Stimulated activated CD8-positive, alpha-beta memory T cell treated with anti-CD3 and anti-CD28 coated beads, Interleukin-15, amount 100 ng/mL, for 4 hours (primary cell): ENCODE data around the gene BCAR3.
"Not testable (repeated sequence)": the region's sequence is repeated elsewhere in the genome, so short reads cannot be mapped to it uniquely, and the experiment has no call there.

Experiments
- DNase-seq, 2 donors: peaks; one replicate each; pipeline ENCODE4 v3.0.0-alpha.2; 2020; ENCODE audit warnings: low read depth in 2 of 2

BCAR3 gene

DNA sequence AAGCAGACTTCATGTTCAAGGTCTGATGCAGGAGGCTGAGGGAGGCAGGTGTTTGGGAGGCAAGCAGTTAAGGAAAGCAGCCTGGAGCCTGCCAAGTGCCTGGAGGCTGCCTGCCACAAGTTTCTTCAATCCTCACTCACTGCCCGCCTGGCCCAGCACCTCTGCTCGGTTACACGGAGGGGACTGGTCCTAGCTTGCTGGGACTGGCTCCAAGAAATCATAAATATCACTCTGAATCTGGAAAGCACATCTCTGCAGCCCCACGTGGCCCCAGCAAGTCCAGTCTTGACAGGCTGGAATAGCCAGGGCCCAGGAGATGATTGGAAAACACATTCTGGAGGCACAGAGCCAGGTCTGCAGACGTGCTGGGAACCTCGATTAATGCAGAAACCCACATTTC is 83.9 kb downstream of the BCAR3 start:
- DNase-seq: no peak

DNA sequence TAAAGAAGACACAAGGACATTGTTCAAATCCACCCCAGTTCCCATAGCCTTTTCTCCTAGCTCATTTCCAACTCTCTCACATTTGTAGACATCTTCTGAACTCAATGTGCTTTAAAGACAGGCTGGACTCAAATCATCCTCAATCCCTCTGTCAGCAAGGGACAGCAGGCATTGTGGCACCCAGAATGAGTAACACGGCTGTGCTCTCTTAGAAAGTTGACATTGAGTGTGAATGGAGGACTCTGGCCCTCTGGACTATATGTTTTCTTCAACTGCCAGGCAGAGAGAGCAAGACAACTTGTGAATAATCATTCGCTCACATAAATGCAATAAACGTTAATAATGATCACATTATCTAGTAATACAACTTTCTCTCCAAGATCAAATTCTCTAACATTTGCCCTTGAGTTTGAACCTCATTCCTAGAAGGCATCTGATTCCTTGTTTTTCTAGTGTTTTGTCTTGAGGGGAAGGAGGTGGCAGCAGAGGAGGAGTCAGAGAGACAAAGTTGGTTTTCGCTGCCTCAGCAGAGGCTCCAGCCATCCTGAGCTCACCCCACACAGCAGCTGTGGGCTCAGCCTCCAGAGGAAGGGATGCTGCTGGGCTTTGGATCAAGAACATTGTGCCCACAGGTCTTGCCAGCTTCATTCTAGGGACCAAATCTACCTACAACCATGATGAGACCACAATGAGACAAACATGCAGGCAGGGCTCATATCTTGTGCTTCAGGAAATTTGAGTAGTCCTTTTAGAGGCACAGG is 85.1 kb downstream of the BCAR3 start:
- no peak for DNase-seq

DNA sequence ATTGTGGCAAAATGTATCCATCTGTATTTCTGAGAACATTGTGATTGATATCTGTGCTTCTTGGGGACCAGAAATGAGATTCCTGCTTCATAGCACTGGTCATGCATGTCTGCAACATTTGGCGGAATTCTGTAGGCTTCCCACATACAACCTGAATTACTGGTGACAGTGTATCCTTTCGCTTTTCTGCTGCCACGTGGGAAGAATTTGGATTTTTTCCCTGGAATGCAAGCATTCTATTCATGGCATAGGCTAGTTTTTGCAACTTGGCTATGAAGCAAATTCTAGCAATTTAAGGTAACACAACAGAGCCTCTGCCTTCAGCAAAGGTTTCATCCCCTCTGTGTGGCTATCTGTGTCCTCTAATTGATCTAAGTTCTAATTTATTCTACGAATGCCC is 85.9 kb downstream of the BCAR3 start:
- no peak for DNase-seq

DNA sequence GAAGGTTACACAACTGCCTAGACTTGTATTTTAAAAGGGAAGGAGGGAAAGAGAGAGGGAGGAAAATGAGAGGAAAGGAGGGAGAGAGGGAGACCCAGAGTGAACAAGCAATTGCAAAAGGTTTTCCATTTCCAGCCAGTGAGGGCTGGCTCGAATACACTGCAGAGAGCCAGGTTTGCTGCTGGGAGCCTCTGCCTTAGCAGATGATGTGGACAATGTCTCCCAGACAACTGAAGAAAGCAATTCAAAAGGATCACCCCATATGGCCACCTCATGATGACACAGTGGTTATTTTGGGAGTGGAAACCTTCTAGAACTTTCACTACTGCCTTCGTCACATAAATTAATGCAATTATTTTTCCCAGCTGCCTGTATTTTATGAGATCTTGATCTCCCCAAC is 86.4 kb downstream of the BCAR3 start:
- no peak for DNase-seq

DNA sequence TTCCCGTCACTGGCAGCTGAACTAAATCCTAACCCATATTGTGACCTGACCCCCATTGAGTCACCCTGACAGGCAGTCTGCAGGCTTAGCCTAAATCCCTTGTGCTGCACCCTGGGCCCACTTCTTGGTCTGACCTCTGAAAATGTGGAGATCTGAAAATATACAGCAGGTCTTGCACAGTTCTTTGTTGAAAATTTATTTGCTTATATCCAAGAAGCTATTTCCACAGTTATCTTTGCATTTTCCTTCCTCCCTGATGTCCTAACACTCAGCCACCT is 87.1 kb downstream of the BCAR3 start:
- no peak for DNase-seq

DNA sequence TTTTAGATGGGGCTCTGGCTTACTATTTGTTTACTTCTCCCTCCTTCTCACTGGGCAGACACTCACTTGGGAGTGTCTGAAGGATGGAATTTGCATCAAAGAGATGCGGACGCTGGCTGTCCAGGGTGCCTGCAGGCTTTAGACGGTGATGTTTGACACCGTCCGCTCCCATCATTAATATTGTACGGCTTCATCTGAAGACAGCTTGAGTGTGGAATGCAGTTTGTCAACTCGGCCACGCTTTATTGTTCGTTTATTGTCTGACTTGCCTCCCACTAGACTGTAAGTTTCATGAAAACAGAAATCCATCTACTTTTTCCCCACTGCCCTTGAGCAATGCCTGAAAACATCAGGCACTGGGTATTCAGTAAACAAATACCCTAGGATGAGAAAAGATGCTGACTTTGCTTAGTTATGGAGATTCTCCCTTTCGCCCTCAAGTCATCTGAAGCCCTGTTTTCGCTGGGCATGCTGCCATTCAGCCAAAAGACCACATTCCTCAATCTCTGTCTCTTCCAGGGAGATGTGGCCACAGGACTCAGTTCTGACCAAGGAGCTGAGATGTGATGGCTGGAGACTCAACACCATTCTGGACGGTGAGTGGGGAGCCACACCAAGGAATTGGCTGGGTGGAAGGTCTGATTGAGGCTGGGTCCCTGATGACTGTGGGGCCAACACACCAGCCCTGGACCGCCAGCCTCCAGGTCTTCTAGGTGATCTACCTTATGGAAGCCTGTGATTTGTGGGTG is 87.6 kb downstream of the BCAR3 start:
- no peak for DNase-seq

DNA sequence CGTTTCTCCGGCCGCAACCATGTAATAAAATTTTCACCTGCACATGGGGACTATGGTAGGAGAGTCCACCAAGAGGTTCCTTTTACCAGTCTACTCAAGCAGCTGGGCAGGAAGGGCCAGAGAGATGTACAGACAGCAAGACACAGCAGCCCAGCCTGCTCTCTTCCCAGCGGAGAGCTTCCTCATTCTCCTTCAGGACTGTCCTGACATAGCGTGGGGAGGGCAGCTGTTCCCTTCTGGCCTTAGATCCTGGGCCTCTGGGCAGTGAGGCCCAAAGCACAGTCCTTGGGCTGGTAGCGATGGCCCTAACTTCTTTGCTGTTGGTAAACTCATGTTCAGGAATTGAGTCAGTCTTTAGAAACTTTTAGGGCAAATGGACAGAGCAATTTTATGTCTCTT is 89.1 kb downstream of the BCAR3 start:
- no peak for DNase-seq

DNA sequence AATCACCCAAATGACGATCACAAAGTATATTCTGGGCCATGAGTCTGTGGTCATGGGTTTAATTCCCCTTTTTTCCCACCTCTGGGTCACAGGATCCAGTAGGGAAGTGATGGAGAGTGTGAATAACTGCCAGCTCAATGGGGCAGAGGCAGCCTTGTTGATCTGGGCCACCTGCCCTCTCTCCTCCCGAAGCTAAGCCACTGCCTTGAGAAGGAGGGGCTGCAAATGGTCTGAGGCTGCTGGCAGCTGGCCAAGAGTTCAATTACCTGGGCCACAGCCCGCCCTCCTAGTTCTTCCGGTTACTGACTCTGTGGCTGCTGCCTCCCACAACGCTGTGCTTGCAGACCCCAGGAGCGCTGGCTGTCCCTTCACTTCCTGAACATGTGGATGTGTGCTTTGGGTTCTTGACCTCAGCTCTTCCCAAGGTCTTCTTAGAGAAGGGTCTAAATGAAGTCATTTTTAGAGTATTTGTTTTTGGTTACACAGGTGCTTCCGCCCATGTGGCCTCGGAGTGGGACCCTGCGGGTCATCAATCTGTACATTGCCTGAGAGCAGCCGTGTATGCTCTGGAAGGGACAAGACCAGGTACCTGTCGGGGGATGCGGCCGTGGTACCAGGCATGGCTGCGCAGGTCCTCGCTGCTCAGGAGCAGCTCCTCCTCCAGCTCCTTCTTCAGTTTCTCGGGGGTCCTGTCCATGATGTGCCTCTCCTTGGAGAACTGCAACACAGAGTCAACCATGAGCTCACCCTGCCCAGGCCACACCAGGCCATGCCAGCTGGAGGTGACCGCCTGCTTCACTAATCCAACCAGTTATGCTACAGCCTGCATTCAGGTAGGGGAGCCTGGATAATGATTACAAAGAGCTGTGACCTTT is 89.7 kb downstream of the BCAR3 start:
- no peak for DNase-seq

DNA sequence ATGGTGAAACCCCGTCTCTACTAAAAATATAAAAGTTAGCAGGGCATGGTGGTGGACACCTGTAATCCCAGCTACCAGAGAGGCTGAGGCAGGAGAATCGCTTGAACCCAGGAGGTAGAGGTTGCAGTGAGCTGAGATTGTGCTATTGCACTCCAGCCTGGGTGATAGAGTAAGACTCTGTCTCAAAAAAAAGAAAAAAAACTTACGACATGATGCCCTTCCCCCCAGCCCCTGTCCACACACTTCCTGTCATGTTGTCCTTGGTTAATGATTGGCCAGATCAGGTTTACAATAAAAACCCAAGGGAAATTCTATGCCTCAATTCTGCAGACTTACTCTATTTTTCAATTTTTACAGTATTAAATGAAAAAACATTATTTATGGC is 90.4 kb downstream of the BCAR3 start:
- not testable (repeated sequence) for DNase-seq

DNA sequence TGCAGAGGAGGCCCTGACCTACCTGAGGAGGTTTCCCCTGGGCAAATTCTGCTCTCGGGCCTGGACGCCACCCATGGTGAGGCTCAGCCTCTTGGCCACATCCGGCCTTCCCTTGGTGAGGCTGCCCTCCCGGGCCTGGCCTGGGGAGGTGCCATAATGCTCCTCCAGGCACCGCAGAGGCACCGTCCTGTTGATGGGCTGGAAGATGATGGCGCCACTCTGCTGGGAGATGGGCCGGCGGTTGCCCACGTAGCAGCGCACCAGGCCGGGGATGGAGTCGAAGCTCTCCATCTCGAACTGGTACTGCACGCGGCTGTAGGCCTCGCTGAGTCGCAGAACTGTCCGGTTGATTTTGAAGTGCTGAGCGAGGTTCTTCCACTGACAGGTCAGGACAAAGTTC is 92.7 kb downstream of the BCAR3 start:
- DNase-seq: no peak

DNA sequence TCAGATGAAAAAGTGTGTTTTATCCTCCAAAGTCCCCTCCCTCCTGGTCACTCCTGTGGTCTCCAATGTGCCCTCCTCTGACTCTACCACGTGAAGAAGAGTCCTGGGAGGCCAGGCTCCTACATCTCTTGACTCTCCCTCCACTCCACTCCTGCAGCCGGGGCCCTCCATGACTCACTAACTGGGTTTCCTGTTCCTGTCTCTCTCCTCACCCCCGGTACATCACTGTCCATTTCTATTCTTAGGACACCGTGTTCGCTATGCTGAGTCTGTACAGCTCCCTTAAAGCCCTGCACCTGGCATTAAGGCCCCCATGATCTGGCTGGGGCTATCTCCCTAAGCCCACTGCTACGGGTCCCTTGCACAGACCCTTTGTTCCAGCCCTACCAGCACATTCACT is 93.4 kb downstream of the BCAR3 start:
- no peak for DNase-seq

DNA sequence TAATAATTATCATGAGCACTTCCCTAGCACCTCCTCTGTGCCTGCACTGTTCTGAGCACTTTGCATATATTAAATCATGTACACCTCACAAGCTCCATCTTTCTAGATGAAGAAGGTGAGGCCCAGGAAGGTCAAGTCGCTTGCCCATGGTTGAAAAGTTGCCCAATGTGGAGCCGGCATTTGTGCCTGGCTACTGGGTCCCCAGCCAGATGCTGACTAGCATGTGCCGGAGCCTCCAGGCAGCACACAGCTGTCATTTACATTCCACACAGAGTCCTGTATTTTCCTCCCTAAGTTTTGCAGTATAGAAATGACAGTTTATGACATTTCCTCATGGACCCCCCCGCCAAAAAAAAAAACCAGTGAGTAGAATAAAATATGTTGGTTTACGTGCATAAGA is 94.3 kb downstream of the BCAR3 start:
- DNase-seq: no peak

DNA sequence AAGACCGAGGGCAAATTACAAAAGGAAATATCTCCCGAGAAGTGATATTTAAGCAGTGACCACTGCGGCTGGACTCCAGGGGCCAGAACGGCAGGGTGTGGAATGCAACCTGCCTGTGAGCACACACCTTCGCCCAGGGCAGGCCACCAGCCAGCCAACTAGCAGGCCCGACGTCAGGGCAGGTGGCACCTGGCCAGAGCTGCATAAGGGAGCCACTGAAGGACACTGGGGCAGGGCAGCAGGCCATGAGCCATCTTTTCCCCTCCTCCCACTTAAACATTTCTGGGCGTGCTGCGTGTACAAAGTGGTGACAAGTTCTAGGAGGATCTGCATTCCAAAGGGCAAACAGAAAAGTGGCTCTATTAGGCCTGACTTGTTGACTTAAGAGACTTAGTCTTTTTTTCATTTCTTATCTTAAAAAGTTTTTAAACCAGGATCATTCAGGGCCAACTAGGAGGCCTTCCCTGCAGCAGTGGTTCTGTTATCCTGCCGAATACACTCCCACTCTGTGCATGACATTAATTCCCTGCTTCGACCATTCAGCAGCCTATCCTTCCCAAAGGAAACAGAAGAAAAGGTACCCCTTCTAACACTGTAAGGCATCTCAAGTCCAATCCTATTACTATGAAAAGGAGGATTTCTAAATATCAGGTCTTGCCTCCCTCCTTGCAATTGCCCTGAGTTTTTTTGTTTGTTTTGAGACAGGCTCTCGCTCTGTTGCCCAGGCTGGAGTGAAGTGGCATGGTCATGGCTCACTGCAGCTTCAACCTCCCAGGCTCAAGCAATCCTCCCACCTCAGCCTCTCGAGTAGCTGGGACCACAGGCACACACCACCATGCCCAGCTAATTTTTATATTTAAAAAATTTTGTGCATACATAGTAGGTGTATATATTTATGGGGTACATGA is 96.3 kb downstream of the BCAR3 start:
- DNase-seq: no peak

DNA sequence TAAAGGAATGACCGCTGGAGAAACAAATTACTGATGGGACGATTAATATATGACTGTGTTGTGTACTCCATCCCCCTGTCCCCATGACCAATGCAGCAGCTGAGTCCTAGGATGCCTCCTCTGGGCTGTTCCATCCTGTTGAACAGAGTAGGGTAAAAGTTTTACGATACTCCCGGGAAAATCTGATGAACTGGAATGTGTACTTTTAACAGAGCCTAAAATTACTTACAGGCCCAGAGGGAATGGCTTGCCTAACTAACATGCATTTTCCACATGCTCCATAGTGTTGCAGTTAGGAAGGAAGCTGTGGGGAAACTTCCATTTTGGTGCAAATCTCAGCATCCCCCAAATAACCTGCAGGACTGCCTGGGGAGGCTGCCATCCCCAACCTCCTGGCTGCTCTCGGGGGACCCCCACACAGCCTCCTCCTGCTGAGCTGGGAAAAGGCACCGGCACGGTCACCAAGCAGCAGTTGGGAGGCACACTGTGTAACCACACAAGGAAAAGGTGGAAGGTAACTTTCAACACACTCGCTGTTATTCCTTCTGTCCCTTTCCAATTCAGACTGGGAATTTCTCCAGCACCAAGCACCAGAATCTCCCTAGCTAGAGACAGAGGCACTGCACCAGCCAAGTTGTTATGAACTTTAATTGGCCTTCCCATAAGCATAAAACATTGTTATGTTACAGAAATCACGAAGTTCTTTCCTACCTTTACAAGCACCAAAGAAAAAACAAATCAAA is 97.2 kb downstream of the BCAR3 start:
- DNase-seq: no peak

DNA sequence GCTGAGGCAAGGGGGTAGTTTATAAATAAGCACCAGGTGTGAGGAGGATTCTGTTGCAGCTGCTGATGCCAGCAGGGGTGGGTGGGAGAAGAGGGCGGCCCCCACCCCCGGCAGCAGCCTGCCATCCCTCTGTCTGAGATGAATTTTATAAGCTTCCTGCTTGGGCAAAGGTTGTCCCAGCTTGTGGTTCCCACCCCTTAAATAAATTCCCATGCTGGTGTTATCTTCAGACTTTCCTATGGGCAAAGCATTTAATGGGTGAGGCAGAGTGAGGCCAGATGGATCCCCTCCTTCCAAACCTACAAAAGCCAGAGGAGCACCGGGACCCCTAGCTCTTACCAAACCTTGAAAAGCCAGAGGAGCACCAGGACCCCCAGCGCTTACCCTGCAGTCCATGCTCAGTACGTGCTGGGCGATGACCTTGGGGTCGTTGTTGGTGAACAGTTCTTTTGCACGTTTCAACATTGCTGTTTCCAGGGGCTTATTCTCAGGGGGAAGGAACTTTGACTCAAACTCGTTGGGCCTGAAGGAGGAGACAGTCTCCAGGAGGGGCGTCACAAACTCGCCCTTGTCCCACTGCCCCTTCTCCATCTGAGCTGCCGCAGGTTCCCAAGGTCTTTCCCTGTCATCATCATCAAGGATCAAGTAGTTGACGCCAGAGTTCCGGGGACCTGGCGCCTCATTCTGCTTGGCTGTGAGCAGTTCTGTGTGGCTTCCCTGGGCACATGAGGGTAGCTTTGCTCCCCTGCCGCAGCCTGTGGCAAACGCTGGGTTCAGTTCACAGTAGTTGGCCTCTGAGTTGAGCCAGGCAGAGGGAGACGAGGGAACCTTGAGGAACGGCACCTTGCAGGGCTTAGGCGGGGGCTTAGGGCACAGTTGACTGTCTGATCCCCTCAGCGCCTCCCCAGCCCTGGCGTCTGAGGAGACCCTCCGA is 99.5 kb downstream of the BCAR3 start:
- DNase-seq: no peak

DNA sequence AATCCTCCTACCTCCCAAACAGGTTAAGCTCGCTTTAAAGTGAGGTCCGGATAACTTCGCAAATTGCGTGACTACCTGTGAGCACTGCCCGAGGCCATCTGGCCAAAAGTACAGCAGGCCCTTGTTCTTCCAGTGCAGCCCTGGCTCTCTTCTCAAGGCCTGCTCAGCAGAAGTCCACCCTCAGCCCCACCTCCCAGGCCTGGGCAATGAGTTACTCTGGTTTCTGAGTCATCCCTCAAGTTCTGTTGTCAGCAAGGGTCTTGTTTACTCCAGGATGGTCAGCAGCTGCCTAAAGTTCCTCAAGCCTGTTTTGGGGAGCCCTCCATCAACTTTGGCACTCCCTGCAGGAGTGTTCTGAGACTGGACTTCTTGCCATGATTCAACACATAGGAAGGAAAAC is 101.7 kb downstream of the BCAR3 start:
- DNase-seq: no peak

DNA sequence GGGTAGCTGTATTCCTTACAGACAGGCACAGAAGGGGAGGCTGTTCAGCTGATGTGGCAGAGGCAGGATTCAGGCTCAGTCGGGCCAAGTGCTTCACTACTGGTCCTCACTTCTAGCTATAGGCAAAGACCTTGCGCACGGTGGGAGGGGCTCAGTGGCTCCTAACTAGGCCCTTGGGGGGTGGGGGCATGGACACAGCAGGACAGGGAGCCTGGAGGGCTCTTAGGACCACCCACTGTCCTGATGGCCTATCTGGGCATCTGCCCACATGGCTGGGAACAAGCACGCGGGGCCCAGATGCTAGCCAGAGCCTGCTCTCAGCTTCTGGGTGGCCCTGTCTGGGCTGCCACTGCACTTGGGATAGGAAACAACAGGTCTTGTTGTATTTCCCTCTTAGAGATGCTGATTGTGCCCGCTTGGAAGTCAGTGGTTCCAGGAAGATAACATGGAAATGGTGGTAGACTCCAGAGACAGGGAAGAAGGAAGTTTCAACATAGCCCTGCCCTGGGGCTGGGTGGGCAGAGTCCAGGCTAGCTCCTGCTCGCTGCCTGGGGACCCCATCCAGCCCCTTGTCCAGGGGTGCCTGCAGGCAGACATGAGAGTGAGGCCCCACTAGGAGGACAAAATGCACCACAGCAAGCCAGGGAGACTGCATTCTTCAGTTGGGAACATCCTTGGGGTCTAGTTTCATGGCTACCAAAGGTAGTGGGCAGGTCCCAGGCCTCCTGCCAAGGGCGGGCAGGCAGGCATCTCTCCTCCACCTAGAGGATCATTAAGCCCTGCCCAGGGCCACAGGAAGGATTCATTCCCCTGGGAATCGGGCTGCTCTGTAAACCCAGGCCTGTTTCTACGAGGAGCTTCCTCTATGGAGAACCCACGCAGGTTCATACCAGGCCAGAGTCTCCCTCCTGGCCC is 102.5 kb downstream of the BCAR3 start:
- no peak for DNase-seq

DNA sequence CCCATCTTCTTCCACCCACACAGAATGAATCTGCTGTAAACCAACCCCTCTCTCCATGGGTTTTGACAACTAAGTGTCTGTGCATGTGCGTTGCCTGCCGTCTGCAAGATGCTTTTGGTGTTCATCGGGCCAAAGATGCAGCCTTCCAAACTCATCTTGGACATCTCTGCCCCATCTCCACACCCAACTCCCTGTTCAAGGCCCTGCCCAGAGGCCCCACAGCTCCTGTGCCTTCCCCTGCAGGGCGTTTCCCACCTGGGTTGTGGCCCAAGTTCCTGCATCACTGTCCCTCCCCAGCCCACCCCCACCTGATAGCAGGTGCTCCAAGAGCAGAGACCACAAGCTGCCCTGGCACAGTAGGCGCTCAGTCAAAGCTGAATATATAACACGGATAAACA is 103.2 kb downstream of the BCAR3 start:
- DNase-seq: no peak
